ENCODE data around the gene PLXNA2.

GRCh38 chr1:208052135-208052534, 192.0 kb downstream of the PLXNA2 start:
- no peak for TF ChIP-seq POLR2A (IDR thresholded peaks at IDR 0.05; ENCODE audit: low read depth, low read length)
- TF ChIP-seq POLR2AphosphoS5 (IDR thresholded peaks at IDR 0.05; ENCODE audit: low read depth, low read length): no peak
- no peak for TF ChIP-seq TAF1 (IDR thresholded peaks at IDR 0.05; ENCODE audit: borderline replicate concordance, low read depth, low read length)

Data from GM12892 (cell line).